Mammary epithelial cell (primary cell): ENCODE data around the gene ULK4.

Experiments used
- CTCF ChIP-seq, 2 donors: IDR thresholded peaks in 1 of 2; conservative IDR thresholded peaks in 1 of 2; 2 replicates each; pipeline ENCODE4 v1.5.1; 2011 to 2012; ENCODE audit warnings: inconsistent platforms in 2 of 2, low read length in 2 of 2, mild to moderate bottlenecking in 2 of 2, control low read depth in 1 of 2, low read depth in 1 of 2; ENCODE audit not compliant: insufficient read depth in 1 of 2; ENCODE audit errors: extremely low read depth in 1 of 2
- EZH2 ChIP-seq: IDR thresholded peaks from 2 replicates; pipeline ENCODE4 v1.6.1; 2012; ENCODE audit warnings: low read length, inconsistent platforms, borderline replicate concordance

DNA sequence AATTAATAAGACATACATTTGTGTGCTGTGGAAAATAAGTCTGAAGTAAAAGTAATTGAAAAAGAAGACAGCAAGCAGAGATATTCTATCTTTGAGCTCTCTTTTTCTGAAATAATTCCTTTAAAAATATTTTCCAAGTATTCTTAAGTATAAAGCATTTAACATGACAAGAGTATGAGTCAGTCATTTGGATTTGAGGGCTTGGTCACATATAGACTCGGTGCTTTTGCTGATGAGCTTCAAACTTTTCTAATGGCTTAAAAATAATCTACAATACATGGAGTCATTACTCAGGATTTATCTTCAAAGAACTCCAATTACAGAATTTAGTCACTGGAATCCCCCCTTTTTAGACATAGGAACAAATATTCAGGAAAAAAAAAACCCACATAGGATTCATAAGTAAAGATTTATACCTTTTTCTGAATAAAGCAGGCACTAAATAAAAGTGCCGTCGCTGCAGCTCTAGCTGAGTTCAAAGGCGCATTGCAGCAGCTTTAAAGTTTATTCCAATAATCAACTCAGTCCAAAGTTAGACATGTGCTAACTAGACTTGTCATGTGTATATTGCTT is 615.1 kb downstream of the ULK4 start:
- TF ChIP-seq EZH2 (no peak), CTCF (conservative IDR thresholded peaks at IDR 0.05 in 1 of 2, IDR thresholded peaks at IDR 0.05 in 1 of 2; ENCODE audit: extremely low read depth in 1 of 2, insufficient read depth in 1 of 2, low read depth in 1 of 2, low read length in 2 of 2) (no peak)
